Retina (tissue), 1 donor: ENCODE results near the gene CCR7.

Source experiments
- DNase-seq: peaks from one replicate; pipeline ENCODE4 v3.0.0-alpha.2; 2016

CCR7 gene

GRCh38 chr17:40533896-40534295 lies 31.4 kb downstream of the CCR7 start:
- no peak for DNase-seq

- DNase-seq, result no peak
These were observed 32.6 kb downstream of the CCR7 start for GRCh38 chr17:40532520-40533253.

- no peak for DNase-seq
These were observed 34.0 kb downstream of the CCR7 start for GRCh38 chr17:40531051-40531991.

- no peak for DNase-seq
These were observed 34.7 kb downstream of the CCR7 start for GRCh38 chr17:40530531-40530994.

- no peak for DNase-seq
These were observed 35.3 kb downstream of the CCR7 start for GRCh38 chr17:40529991-40530390.

- no peak for DNase-seq
These were observed 36.4 kb downstream of the CCR7 start for GRCh38 chr17:40528692-40529417.

GRCh38 chr17:40526668-40527067 lies 38.6 kb downstream of the CCR7 start:
- no peak for DNase-seq

- no peak for DNase-seq
These were observed 40.0 kb downstream of the CCR7 start for GRCh38 chr17:40525294-40525693.

- DNase-seq, result no peak
These were observed 40.9 kb downstream of the CCR7 start for GRCh38 chr17:40524243-40524965.

GRCh38 chr17:40522961-40523310 lies 42.3 kb downstream of the CCR7 start:
- no peak for DNase-seq

GRCh38 chr17:40522250-40522960 lies 42.9 kb downstream of the CCR7 start:
- no peak for DNase-seq

GRCh38 chr17:40520991-40521453 lies 44.2 kb downstream of the CCR7 start:
- DNase-seq, result no peak

GRCh38 chr17:40519089-40519775 lies 46.0 kb downstream of the CCR7 start:
- DNase-seq, result no peak

GRCh38 chr17:40518401-40519088 lies 46.7 kb downstream of the CCR7 start:
- DNase-seq, result no peak

- DNase-seq, result no peak
These were observed 47.3 kb downstream of the CCR7 start for GRCh38 chr17:40517981-40518380.

GRCh38 chr17:40517286-40517662 lies 48.0 kb downstream of the CCR7 start:
- no peak for DNase-seq

GRCh38 chr17:40516581-40517285 lies 48.5 kb downstream of the CCR7 start:
- DNase-seq, result no peak

- DNase-seq, result no peak
These were observed 49.7 kb downstream of the CCR7 start for GRCh38 chr17:40515491-40516041.

- no peak for DNase-seq
These were observed 50.3 kb downstream of the CCR7 start for GRCh38 chr17:40515011-40515410.
